HG02571 (cell line): Measurements from ENCODE around the gene LEF1.

Experiments used
- ATAC-seq: cut with Tn5 transposase; IDR thresholded peaks from one replicate; pipeline ENCODE4 v1.9.1; 2021; ENCODE audit warnings: mild to moderate bottlenecking, moderate library complexity; ENCODE audit not compliant: unreplicated experiment

Gene LEF1

GRCh38 chr4:108004646-108005045 lies 164.1 kb downstream of the LEF1 start:
- no peak for ATAC-seq

- no peak for ATAC-seq
These were observed 164.7 kb downstream of the LEF1 start for GRCh38 chr4:108003982-108004515.

- no peak for ATAC-seq
These were observed 167.1 kb downstream of the LEF1 start for GRCh38 chr4:108001540-108002135.

DNA sequence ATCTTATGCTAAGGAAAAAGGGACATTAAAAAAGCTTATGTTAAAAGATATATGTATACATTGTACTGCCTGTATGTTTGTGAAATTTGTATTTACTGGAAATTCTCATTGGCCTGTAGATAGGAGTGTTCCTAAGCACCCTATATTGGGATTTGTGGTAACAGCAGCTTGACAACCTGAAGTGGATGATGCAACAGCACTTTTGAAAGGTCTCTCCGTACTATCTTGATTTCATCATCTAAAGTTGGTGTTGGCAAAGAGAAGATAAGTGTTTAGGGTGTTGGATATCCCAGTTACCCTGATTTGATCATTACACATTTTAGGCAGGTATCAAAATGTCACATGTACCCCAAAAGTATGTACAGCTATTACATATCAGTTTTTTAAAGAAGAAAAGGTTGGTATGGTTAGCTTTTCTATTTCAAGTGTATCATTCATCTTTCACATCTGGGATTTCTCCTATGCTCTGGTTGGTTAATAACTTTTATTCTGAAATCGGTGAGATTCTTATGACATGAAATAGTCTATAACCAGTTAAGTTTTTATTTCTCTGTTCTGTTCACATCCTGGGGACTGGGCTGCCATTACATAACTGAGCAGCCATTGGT lies 168.7 kb downstream of the LEF1 start:
- ATAC-seq, result no peak

GRCh38 chr4:107997794-107998193 lies 170.9 kb downstream of the LEF1 start:
- no peak for ATAC-seq
